HepG2 (cell line): ENCODE data around the gene LRTM2. TPM values are rescaled to one million over a fixed set of nuclear protein-coding genes. Genes with fewer than 3 reads are reported as not detected.

Experiments
- ATAC-seq: fragments of 200-7000 bp; cut with Tn5 transposase; 3 replicates; pipeline ENCODE4 v1.9.1; 2020; ENCODE audit warnings: mild to moderate bottlenecking, moderate library complexity
- BruUV-seq: library from RNA; stranded (reverse); fragments of 400-500 nt; replicated peaks from 2 replicates; lab custom pipeline; 2021; lab: Mats Ljungman, UMichigan
- CTCF ChIA-PET: fragments of 300-600 bp; formaldehyde crosslinking; extraction: SDS; loops from one replicate; lab custom pipeline; 2021; ENCODE audit warnings: low total read pairs, inconsistent platforms, low intra/inter-chr PET ratio; lab: Yijun Ruan, JAX
- POLR2A ChIA-PET: fragments of 350-600 bp; sonication (Branson Sonifier 250); formaldehyde crosslinking; loops from one replicate; lab custom pipeline; 2020; ENCODE audit warnings: antibody characterized with exemption, inconsistent platforms; lab: Yijun Ruan, JAX
- DNase-seq: peaks from one replicate; pipeline ENCODE4 v3.0.0-alpha.2; 2015; ENCODE audit warnings: low spot score
- FAIRE-seq: peaks from 3 replicates; lab custom pipeline; 2011; peaks lifted over from hg19 to GRCh38; lab: Jason Lieb, UNC
- H2AFZ ChIP-seq: one replicate; pipeline ENCODE4 v1.6.1; 2011; ENCODE audit warnings: low read length, inconsistent platforms
- H3K27ac ChIP-seq: fragments of 300-600 bp; 3 replicates; pipeline ENCODE4 v1.8.0; 2011; ENCODE audit warnings: mixed run types, mild to moderate bottlenecking, mixed read lengths, low read length, inconsistent platforms; ENCODE audit not compliant: insufficient read depth; ENCODE audit errors: extremely low read length
- H3K27me3 ChIP-seq, 2 experiments: fragments of 200-600 bp in 1 of 2; 2 replicates in 1 of 2; 3 replicates in 1 of 2; pipeline versions ENCODE4 v1.6.0 to v1.8.0; 2011; ENCODE audit warnings: low read length in 2 of 2, mild to moderate bottlenecking in 2 of 2, moderate library complexity in 2 of 2, inconsistent platforms in 1 of 2; ENCODE audit not compliant: insufficient read depth in 2 of 2, control insufficient read depth in 1 of 2
- H3K36me3 ChIP-seq, 2 experiments: fragments of 200-600 bp in 1 of 2; replicated peaks in 1 of 2; 2 replicates in 1 of 2; 3 replicates in 1 of 2; pipeline versions ENCODE4 v1.5.1 to v1.8.0; 2011; ENCODE audit warnings: low read length in 2 of 2, inconsistent platforms in 1 of 2; ENCODE audit not compliant: insufficient read depth in 2 of 2, control insufficient read depth in 1 of 2
- H3K4me1 ChIP-seq: 2 replicates; pipeline ENCODE4 v1.5.1; 2012; ENCODE audit warnings: low read length, inconsistent platforms; ENCODE audit not compliant: insufficient read depth
- H3K4me2 ChIP-seq: 2 replicates; pipeline ENCODE4 v1.6.0; 2011; ENCODE audit warnings: low read depth, low read length, inconsistent platforms
- H3K4me3 ChIP-seq, 3 experiments: fragments of 200-600 bp in 1 of 3; sonication (generic), shearing (Covaris generic) in 1 of 3; replicated peaks in 1 of 3; 2 replicates each; pipeline ENCODE4 v1.5.1; 2011 to 2016; ENCODE audit warnings: low read length in 3 of 3, inconsistent platforms in 2 of 3, low read depth in 2 of 3, mild to moderate bottlenecking in 2 of 3, control low read depth in 1 of 3, mixed read lengths in 1 of 3; ENCODE audit not compliant: insufficient read depth in 1 of 3
- H3K79me2 ChIP-seq: one replicate; pipeline ENCODE4 v1.6.1; 2011; ENCODE audit warnings: low read length, inconsistent platforms; ENCODE audit not compliant: insufficient read depth
- H3K9ac ChIP-seq: 2 replicates; pipeline ENCODE4 v1.6.0; 2011; ENCODE audit warnings: mild to moderate bottlenecking, low read depth, low read length, inconsistent platforms; ENCODE audit not compliant: insufficient read depth
- H3K9me3 ChIP-seq: 2 replicates; pipeline ENCODE4 v1.5.1; 2012; ENCODE audit warnings: mild to moderate bottlenecking, low read length
- H4K20me1 ChIP-seq: 2 replicates; pipeline ENCODE4 v1.6.0; 2011; ENCODE audit warnings: inconsistent platforms, mild to moderate bottlenecking, low read length, moderate library complexity; ENCODE audit not compliant: insufficient read depth
- ELF1 ChIP-seq: sonication (generic); formaldehyde crosslinking; IDR thresholded peaks from 2 replicates; pipeline ENCODE4 v1.4.0; 2020; ENCODE audit warnings: missing genetic modification reagents
- GABPA ChIP-seq, 2 experiments: IDR thresholded peaks; 2 replicates each; pipeline ENCODE4 v1.6.1; 2011 to 2016; ENCODE audit warnings: low read depth in 2 of 2, low read length in 1 of 2, missing biosample characterization in 1 of 2, missing genetic modification characterization in 1 of 2
- GTF3A ChIP-seq: sonication (generic); formaldehyde crosslinking; conservative IDR thresholded peaks from 2 replicates; pipeline ENCODE4 v1.4.0; 2020; ENCODE audit warnings: mild to moderate bottlenecking, missing genetic modification reagents
- HOXA9 ChIP-seq: sonication (generic); formaldehyde crosslinking; IDR thresholded peaks from 2 replicates; pipeline ENCODE4 v1.8.1; 2022; ENCODE audit warnings: missing genetic modification reagents, mild to moderate bottlenecking, moderate library complexity, borderline replicate concordance
- KDM6A ChIP-seq: IDR thresholded peaks from 2 replicates; pipeline ENCODE4 v1.6.1; 2016; ENCODE audit warnings: low read depth
- MTF1 ChIP-seq: sonication (generic); formaldehyde crosslinking; IDR thresholded peaks from 2 replicates; pipeline ENCODE4 v1.5.0; 2020; ENCODE audit warnings: missing genetic modification reagents
- NCOA1 ChIP-seq: sonication (generic); formaldehyde crosslinking; IDR thresholded peaks from 2 replicates; pipeline ENCODE4 v1.9.0; 2021; ENCODE audit warnings: missing genetic modification reagents
- NPAS2 ChIP-seq: sonication (generic); formaldehyde crosslinking; IDR thresholded peaks from 2 replicates; pipeline ENCODE4 v1.8.0; 2022; ENCODE audit warnings: mild to moderate bottlenecking, missing genetic modification reagents, borderline replicate concordance
- PRPF4 ChIP-seq: fragments of 200-400 bp; formaldehyde crosslinking; IDR thresholded peaks from 2 replicates; pipeline ENCODE4 v1.6.1; 2016; ENCODE audit warnings: low read length, low read depth; ENCODE audit not compliant: poor library complexity, severe bottlenecking
- RARA ChIP-seq: IDR thresholded peaks from 2 replicates; pipeline ENCODE4 v1.6.1; 2016; ENCODE audit warnings: missing genetic modification reagents, missing compliant biosample characterization
- SRSF1 ChIP-seq: fragments of 200-400 bp; formaldehyde crosslinking; optimal IDR thresholded peaks from 2 replicates; pipeline ENCODE3; 2017; ENCODE audit warnings: mild to moderate bottlenecking, low read depth, low read length, moderate library complexity
- ZBED4 ChIP-seq: sonication (generic); formaldehyde crosslinking; IDR thresholded peaks from 2 replicates; pipeline ENCODE4 v1.4.0; 2020; ENCODE audit warnings: missing genetic modification reagents, borderline replicate concordance
- ZBTB42 ChIP-seq: sonication (generic); formaldehyde crosslinking; IDR thresholded peaks from 2 replicates; pipeline ENCODE4 v1.5.0; 2020; ENCODE audit warnings: mild to moderate bottlenecking, missing genetic modification reagents
- ZFP36 ChIP-seq: fragments of 150-350 bp; IDR thresholded peaks from 2 replicates; pipeline ENCODE4 v1.6.1; 2018; ENCODE audit warnings: borderline replicate concordance, low read length, low read depth; ENCODE audit not compliant: partially characterized antibody
- ZFP36L2 ChIP-seq: sonication (generic); formaldehyde crosslinking; IDR thresholded peaks from 2 replicates; pipeline ENCODE4 v1.4.0; 2020; ENCODE audit warnings: missing genetic modification reagents
- ZMAT5 ChIP-seq: sonication (generic); formaldehyde crosslinking; IDR thresholded peaks from 2 replicates; pipeline ENCODE4 v1.5.0; 2020; ENCODE audit warnings: mild to moderate bottlenecking, low read depth, missing genetic modification reagents, borderline replicate concordance
- ZNF567 ChIP-seq: sonication (generic); formaldehyde crosslinking; IDR thresholded peaks from 2 replicates; pipeline ENCODE4 v1.8.1; 2023; ENCODE audit warnings: mild to moderate bottlenecking, missing genetic modification reagents, borderline replicate concordance
- WGBS: methylation state at CpG from one replicate; pipeline ENCODE4 v1.1.6; 2017; ENCODE audit warnings: low lambda C conversion rate; 5-methylcytosine and 5-hydroxymethylcytosine counted together
- in situ Hi-C: cut with HindIII; loops from 2 replicates; pipeline ENCODE4 v1.10.0; 2017; ENCODE audit warnings: low pct_unique_long_range_greater_than_20kb; ENCODE audit not compliant: extremely low pct_ligation_motif_present
- intact Hi-C: fragments of 100-400 bp; cut with micrococcal nuclease; formaldehyde crosslinking; loops from one replicate; pipeline ENCODE4 v1.10.0; 2022; ENCODE audit not compliant: unreplicated experiment
- polyA plus RNA-seq, 8 experiments: library from polyadenylated mRNA; depleted of rRNA in 3 of 8; stranded (reverse) in 7 of 8; unstranded in 1 of 8; fragments of >200 nt; fragmentation: Illumina TruSeq in 4 of 8; extraction: Trizol in 4 of 8; gene quantifications; 2 replicates each; pipeline versions ENCODE4 v1.2.1 to v1.2.3, GENCODE V29; 2011 to 2016; ENCODE audit warnings: low read depth in 4 of 8, missing spikeins in 1 of 8, mixed read lengths in 1 of 8; ENCODE audit not compliant: insufficient read depth in 1 of 8
- total RNA-seq, 5 experiments: library from RNA; depleted of rRNA; stranded (reverse); fragments of >200 nt; fragmentation: Illumina TruSeq; extraction: Trizol; gene quantifications; 2 replicates each; pipeline ENCODE4 v1.2.3, GENCODE V29; 2016; ENCODE audit warnings: low read depth in 1 of 5

LRTM2 gene
- total and polyA plus RNA-seq, 2 of the 13 experiments (the other 11 are each of a cell fraction or from before 2014, with no cell fraction given): 0.09 TPM; not detected in 1

GRCh38 chr12:1848146-1848545 is 27.8 kb downstream of the LRTM2 start:
- no peaks in the 10 kb centered on the region for H3K79me2 ChIP-seq
- H3K4me2 ChIP-seq: no peak overlapping the region
- no peak overlapping the region for H3K27ac ChIP-seq
- ATAC-seq (no peak; the same call in 2 of the 3 replicates), FAIRE-seq (no peak), DNase-seq (no peak)
- no peak overlapping the region for H3K9ac ChIP-seq
- no peak overlapping the region; a peak in 1 of 6 replicates for H3K4me3 ChIP-seq
- H2AFZ ChIP-seq: no peak overlapping the region
- H3K9me3 ChIP-seq: no peaks in the 10 kb centered on the region
- H3K4me1 ChIP-seq: peaks cover 10% of the 10 kb centered on the region
- BruUV-seq: no TSS peak
- intact Hi-C loops: no loop called here
- 21% methylated on average over 10 of the region's 10 CpGs for WGBS
- H4K20me1 ChIP-seq: no peaks in the 10 kb centered on the region
- no peaks in the 10 kb centered on the region for H3K36me3 ChIP-seq
- CTCF ChIA-PET: no interaction called here
- TF ChIP-seq ZNF567 (CRISPR knock-in tag) (no peak), GABPA (IDR thresholded peaks at IDR 0.05; ENCODE audit: low read depth, low read length) (no peak), GABPA (CRISPR knock-in tag; IDR thresholded peaks at IDR 0.05; ENCODE audit: low read depth) (no peak), SRSF1 (no peak), KDM6A (CRISPR knock-in tag) (no peak), ZBTB42 (no peak), ZMAT5 (CRISPR knock-in tag) (no peak), ZFP36 (no peak), NPAS2 (CRISPR knock-in tag) (no peak), ZFP36L2 (no peak)
- H3K27me3 ChIP-seq: peaks cover 8 to 54% of the 10 kb centered on the region in 2 experiments
- in situ Hi-C loops: no loop called here
- POLR2A ChIA-PET: no interaction called here

GRCh38 chr12:1848745-1849144 is 28.4 kb downstream of the LRTM2 start:
- no TSS peak for BruUV-seq
- Histone ChIP-seq H3K36me3 (no peaks in the 10 kb centered on the region), H3K79me2 (no peaks in the 10 kb centered on the region), H2AFZ (no peak overlapping the region), H3K4me2 (no peak overlapping the region), H3K9me3 (no peaks in the 10 kb centered on the region), H3K9ac (no peak overlapping the region), H3K4me1 (peaks cover 10% of the 10 kb centered on the region), H4K20me1 (no peaks in the 10 kb centered on the region), H3K27me3 (peaks cover 9 to 53% of the 10 kb centered on the region in 2 experiments), H3K27ac (no peak overlapping the region), H3K4me3 (no peak overlapping the region)
- ChIA-PET POLR2A (no interaction called here), CTCF (no interaction called here)
- ATAC-seq: no peak
- intact Hi-C loops (no loop called here), in situ Hi-C loops (no loop called here)
- no peak for FAIRE-seq
- WGBS: 46% methylated on average over 6 of the region's 6 CpGs
- DNase-seq: no peak
- TF ChIP-seq ELF1 (CRISPR knock-in tag) (no peak), HOXA9 (CRISPR knock-in tag) (no peak), MTF1 (CRISPR knock-in tag) (no peak), GTF3A (CRISPR knock-in tag) (no peak), NCOA1 (CRISPR knock-in tag) (no peak), PRPF4 (no peak), RARA (CRISPR knock-in tag) (no peak), ZBED4 (no peak)
